ENCODE results near the gene KIF12. TPM values are rescaled to one million over a fixed set of nuclear protein-coding genes. Genes with fewer than 3 reads are reported as not detected.

Gene KIF12
- total RNA-seq (2022; extraction: Qiagen RNA extraction) = 0.99 to 2.3 TPM (median 1.7 TPM) in 5 replicates

DNA sequence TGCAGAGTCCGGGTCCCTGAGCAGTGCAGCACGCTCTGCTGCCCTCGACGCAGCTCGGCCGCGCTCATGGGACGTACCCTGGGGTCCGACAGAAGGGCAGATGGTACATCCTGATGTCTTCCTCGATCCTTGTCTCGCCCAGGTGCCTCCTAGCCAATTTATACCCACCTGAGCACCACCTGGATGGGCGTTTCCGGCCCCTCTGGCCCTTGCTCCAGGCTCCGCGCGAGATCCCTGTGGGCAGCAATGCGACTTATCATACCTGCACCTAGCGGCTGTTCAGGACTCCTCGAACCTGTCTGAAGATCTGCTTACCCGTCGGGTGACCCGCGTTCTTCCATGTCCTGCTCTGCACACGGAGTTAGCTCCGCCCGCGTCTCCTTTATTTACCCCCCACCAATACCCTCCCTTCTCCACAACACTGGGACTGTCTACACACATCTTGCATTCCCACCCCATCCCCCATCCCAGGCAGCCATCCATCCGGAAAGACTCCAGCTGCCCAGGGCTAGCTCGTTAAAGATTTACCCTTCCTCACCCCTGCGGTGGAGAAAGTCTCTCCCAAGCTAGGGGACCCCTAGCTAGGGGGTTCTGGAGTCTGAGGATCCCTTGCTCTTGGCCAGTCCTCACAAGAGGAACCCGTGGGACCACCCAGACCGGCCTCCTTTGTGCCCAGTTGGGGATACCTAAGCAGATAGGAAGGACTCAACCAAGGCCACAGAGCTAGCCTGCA, at the start of gene KIF12:
Gene KIF12 (minus strand): TSS at position 357 of the 733 bp plus-strand sequence. CDS start 16 bp downstream, at position 341.

GRCh38 chr9:114078021-114078780, 20.9 kb downstream of the KIF12 start, which contains the start of gene AMBP:
Gene AMBP, minus strand, starts transcription at chr9:114078300. Its CDS starts 91 bp downstream, at chr9:114078209.

Other genes starting within 250 kb of the KIF12 start
- gene ZNF618, start 223.0 kb downstream of the KIF12 start, total RNA-seq (2022; extraction: Qiagen RNA extraction) = 7.2 to 12.5 TPM (median 12.1 TPM) in 5 replicates
- gene AMBP, start 21.0 kb downstream of the KIF12 start, total RNA-seq (2022; extraction: Qiagen RNA extraction) = 6.0 to 8.7 TPM (median 6.3 TPM) in 5 replicates
- gene COL27A1, start 56.2 kb upstream of the KIF12 start, total RNA-seq (2022; extraction: Qiagen RNA extraction) = 5.2 to 9.9 TPM (median 8.7 TPM) in 5 replicates
- gene ORM1, start 223.8 kb upstream of the KIF12 start, total RNA-seq (2022; extraction: Qiagen RNA extraction) = 0.11 TPM in 1 of 5 replicates, not detected in the others
- not detected in 5 replicates for gene ORM2, start 230.6 kb upstream of the KIF12 start, total RNA-seq (2022; extraction: Qiagen RNA extraction)

Data from A549 treated with dexamethasone at 1 μM for 4 hours (cell line).